ENCODE measurements around the gene SCARF2.

DNA sequence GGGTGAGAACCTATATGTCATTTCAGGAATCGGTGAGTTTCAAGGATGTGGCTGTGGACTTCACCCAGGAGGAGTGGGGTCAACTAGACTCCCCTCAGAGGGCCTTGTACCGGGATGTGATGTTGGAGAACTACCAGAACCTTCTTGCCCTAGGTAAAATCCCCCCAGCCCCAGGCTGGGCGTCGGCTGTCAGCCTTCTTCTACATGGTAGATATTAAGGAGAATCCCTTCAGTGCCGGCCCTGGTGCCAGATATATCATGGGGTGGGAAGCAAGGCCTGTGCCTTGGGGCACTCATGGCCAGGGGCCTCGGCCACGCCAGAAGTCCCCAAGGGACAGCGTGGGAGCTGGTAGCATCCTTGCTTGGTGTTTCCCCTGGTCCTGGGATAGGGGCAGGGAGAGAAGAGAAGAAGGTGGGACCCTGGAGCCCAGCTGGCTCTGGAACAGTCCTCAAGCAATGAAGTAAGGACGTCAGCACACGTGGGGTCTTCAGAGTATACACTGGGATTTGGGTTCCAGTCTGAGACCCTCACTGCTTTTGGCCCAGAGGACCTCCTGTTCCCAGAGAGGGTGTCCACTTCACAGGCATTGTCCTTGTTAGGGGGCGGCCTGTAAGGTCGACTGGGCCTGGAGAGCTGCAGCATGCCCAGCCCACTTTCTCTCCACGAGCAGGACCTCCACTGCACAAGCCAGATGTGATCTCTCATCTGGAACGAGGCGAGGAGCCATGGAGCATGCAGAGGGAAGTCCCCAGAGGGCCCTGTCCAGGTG is 36.8 kb downstream of the SCARF2 start:
- TF ChIP-seq RXRA (IDR thresholded peaks at IDR 0.05) (no peak), CTCF (IDR thresholded peaks at IDR 0.05; ENCODE audit: low read depth, low read length, missing input control) (no peak), RAD21 (IDR thresholded peaks at IDR 0.05) (no peak), HNF4A (conservative IDR thresholded peaks at IDR 0.05) (no peak)
- TF ChIP-seq, protein P1, sequence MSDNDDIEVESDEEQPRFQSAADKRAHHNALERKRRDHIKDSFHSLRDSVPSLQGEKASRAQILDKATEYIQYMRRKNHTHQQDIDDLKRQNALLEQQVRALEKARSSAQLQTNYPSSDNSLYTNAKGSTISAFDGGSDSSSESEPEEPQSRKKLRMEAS (IDR thresholded peaks at IDR 0.05), result no peak
